ENCODE measurements around the gene RPL15.
"Not testable (repeated sequence)": the region's sequence is repeated elsewhere in the genome, so short reads cannot be mapped to it uniquely, and the experiment has no call there.

RPL15 gene

GRCh38 chr3:23916886-23917678 is at the start of gene RPL15, which contains the start of gene NKIRAS1:
Gene RPL15, plus strand, starts transcription at chr3:23917132. Its CDS starts 728 bp downstream, at chr3:23917860.
Gene NKIRAS1, minus strand, starts transcription at chr3:23916990. Its CDS starts 6,086 bp downstream, at chr3:23910904.
- H3K27ac Mint-ChIP-seq, result peak within 1 kb of the TSS; percentile 97

DNA sequence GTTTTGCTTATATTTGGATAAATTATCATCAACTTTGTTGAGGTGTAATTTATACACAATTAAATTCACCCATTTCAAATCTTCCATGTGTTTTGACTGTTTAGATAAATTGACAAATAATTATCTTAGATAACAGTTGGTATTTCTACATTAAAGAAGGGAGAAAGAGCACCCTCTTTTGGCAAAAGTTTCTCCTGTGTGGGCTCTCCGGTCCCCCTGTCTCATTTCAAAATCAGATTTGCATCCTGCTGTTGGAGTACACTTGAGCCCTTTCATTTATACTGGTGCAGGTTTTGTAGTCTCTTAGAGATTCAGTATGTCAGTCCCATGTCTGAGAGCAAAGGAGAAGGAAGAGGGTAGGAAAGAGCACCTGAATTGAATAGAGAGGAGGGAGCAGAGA is 49.5 kb upstream of the RPL15 start:
- Mint-ChIP-seq H3K36me3 (ENCODE audit: low read depth) (peaks cover 2% of the 10 kb centered on the region), H3K4me3 (no peak overlapping the region), H3K27ac (no peak overlapping the region), H3K27me3 (ENCODE audit: low read depth) (no peaks in the 10 kb centered on the region), H3K4me1 (ENCODE audit: low read depth) (peaks cover 4% of the 10 kb centered on the region), H3K9me3 (no peaks in the 10 kb centered on the region)
- no peak for DNase-seq (ENCODE audit: low spot score)

More at GRCh38 chr3:23916886-23917678, at the start of gene RPL15, which contains the start of gene NKIRAS1:
- DNase-seq (ENCODE audit: low spot score), result peak; percentile 96
- Mint-ChIP-seq H3K9me3 (no peaks in the 10 kb centered on the region), H3K4me3 (peak within 1 kb of the TSS; percentile 98), H3K27me3 (ENCODE audit: low read depth) (peaks cover 20% of the 10 kb centered on the region), H3K4me1 (ENCODE audit: low read depth) (peaks cover 31% of the 10 kb centered on the region), H3K36me3 (ENCODE audit: low read depth) (peaks cover 46% of the 10 kb centered on the region)

DNA sequence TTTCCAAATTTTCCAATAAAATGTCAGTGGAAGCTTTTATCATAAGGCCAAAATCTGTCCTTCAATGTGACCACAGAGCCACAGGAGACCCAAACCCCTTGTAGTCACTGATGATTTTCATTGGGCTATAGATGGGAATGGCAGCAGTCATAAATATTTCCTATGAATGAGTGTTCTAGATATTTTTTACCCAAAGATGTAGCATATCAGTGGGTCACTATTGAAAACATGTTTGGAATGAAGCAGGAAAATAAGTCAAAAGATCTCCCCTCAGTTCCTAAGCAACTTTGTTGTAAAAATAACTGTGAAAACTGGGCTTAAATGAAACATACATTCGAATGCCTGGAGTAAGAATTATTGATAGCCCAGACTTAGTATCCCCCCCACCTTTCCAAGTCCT is 49.1 kb upstream of the RPL15 start:
- peaks cover 4% of the 10 kb centered on the region for H3K4me1 Mint-ChIP-seq (ENCODE audit: low read depth)
- H3K27ac Mint-ChIP-seq, result no peak overlapping the region
- H3K4me3 Mint-ChIP-seq, result no peak overlapping the region
- peaks cover 2% of the 10 kb centered on the region for H3K36me3 Mint-ChIP-seq (ENCODE audit: low read depth)
- no peaks in the 10 kb centered on the region for H3K9me3 Mint-ChIP-seq
- no peak for DNase-seq (ENCODE audit: low spot score)
- H3K27me3 Mint-ChIP-seq (ENCODE audit: low read depth), result no peaks in the 10 kb centered on the region

DNA sequence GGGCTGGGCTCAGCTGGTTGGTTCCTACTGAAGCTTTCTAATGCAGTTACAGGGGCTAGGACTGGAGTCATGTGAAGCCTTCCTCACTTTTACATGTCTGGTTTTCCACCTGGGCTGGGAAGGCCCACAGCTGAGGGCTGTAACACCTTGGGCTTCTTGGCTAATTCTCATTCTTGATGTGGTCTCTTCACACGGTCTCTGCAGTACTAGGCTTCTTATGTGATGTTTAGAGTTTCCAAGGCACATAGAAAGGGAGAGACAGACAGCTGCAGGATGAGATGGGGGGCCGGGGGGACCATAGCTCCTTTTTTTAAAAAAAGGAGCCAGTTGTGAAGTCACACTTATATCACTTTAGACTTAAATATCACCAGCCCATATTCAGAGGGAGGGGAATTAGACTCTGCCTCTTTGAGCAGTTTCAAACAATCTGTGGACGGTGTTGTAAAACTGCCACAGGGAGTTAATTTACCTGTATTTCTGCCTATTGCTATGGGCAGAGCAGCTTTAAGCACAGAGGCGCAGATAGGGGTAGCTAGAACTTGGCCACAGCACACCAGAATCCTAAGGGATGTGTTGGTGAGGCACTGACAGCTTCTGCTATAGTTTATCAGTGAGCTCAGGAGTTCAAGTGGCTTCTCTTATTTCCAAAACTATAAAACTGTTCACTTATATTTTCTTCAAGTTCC is 46.8 kb upstream of the RPL15 start:
- H3K4me3 Mint-ChIP-seq, result no peak overlapping the region
- H3K4me1 Mint-ChIP-seq (ENCODE audit: low read depth), result no peaks in the 10 kb centered on the region
- no peak for DNase-seq (ENCODE audit: low spot score)
- no peaks in the 10 kb centered on the region for H3K9me3 Mint-ChIP-seq
- H3K27me3 Mint-ChIP-seq (ENCODE audit: low read depth), result no peaks in the 10 kb centered on the region
- no peak overlapping the region for H3K27ac Mint-ChIP-seq
- no peaks in the 10 kb centered on the region for H3K36me3 Mint-ChIP-seq (ENCODE audit: low read depth)

- H3K4me1 Mint-ChIP-seq (ENCODE audit: low read depth); DNase-seq (ENCODE audit: low spot score); H3K27me3 Mint-ChIP-seq (ENCODE audit: low read depth); H3K4me3 Mint-ChIP-seq; H3K9me3 Mint-ChIP-seq; H3K36me3 Mint-ChIP-seq (ENCODE audit: low read depth); H3K27ac Mint-ChIP-seq: not testable (repeated sequence)
Observed at GRCh38 chr3:23870663-23871043, 46.3 kb upstream of the RPL15 start.

DNA sequence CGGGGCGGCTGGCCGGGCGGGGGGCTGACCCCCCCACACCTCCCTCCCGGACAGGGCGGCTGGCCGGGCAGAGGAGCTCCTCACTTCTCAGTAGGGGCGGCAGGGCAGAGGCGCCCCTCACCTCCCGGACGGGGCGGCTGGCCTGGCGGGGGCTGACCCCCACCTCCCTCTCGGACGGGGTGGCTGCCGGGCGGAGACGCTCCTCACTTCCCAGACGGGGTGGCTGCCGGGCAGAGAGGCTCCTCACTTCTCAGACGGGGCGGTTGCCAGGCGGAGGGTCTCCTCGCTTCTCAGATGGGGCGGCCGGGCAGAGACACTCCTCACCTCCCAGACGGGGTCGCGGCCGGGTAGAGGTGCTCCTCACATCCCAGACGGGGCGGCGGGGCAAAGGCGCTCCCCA is 45.6 kb upstream of the RPL15 start:
- DNase-seq (ENCODE audit: low spot score); H3K36me3 Mint-ChIP-seq (ENCODE audit: low read depth); H3K9me3 Mint-ChIP-seq; H3K4me3 Mint-ChIP-seq; H3K27ac Mint-ChIP-seq; H3K27me3 Mint-ChIP-seq (ENCODE audit: low read depth); H3K4me1 Mint-ChIP-seq (ENCODE audit: low read depth): not testable (repeated sequence)

GRCh38 chr3:23872330-23872729 is 44.6 kb upstream of the RPL15 start:
- H3K27me3 Mint-ChIP-seq (ENCODE audit: low read depth), result no peaks in the 10 kb centered on the region
- no peaks in the 10 kb centered on the region for H3K36me3 Mint-ChIP-seq (ENCODE audit: low read depth)
- no peak overlapping the region for H3K4me3 Mint-ChIP-seq
- H3K4me1 Mint-ChIP-seq (ENCODE audit: low read depth), result no peaks in the 10 kb centered on the region
- H3K9me3 Mint-ChIP-seq, result no peaks in the 10 kb centered on the region
- H3K27ac Mint-ChIP-seq, result no peak overlapping the region
- DNase-seq (ENCODE audit: low spot score), result no peak

DNA sequence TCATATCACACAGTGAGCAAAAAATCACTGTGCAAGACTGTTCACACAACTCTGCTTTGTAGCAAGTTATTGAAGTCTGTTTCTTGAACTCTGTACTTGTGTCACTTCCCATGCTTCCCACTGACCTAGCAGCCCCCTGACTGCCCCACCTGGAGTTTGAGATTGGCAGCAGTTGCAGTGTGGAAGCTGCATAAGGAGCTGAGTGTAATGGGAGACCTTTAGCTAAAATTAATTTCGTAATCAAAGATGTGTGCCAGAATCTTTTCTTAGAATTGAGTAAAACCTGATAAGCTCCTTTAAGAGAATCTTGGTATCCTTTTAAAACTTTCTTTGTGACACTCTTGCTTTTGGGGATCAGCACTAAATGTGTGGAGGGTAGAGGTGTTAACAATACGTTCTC is 43.0 kb upstream of the RPL15 start:
- H3K36me3 Mint-ChIP-seq (ENCODE audit: low read depth), result no peaks in the 10 kb centered on the region
- no peaks in the 10 kb centered on the region for H3K9me3 Mint-ChIP-seq
- no peak overlapping the region for H3K27ac Mint-ChIP-seq
- no peaks in the 10 kb centered on the region for H3K27me3 Mint-ChIP-seq (ENCODE audit: low read depth)
- DNase-seq (ENCODE audit: low spot score), result no peak
- H3K4me3 Mint-ChIP-seq, result no peak overlapping the region
- no peaks in the 10 kb centered on the region for H3K4me1 Mint-ChIP-seq (ENCODE audit: low read depth)

DNA sequence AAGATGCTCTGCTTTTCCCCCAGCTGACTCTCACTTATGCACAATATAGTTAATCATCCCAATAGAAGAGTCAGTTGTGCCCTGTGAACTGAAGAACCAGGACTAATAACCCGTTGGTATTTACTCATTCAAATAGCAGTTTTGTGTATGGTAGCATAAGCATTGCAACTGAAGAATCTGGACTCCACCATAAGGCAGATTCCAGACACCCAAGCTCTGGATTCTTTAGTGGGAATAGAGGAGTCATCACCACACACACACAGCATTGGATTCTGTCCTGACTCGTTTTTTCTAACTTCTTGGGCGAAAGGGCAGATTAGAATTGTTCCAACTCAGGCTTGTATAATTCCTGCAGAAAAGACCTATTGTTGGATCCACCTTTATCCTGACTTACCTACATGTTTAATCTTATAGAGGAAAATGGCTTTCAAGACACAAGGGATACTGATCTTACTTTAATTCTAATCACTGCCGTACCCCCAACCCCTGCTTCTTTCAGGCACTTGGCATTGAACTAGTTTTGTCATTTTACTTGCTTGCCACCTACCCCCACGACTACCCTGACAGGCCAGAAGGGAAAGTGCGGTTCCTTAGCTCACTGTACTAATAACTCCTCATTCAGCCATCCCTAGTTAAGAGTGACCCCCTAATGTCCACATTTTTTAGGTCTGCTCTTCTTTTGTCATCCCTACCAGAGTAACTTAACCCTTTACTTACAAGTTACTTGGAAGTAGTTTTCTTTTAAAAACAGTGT is 42.4 kb upstream of the RPL15 start:
- Mint-ChIP-seq H3K4me3 (no peak overlapping the region), H3K36me3 (ENCODE audit: low read depth) (no peaks in the 10 kb centered on the region), H3K4me1 (ENCODE audit: low read depth) (no peaks in the 10 kb centered on the region), H3K9me3 (no peaks in the 10 kb centered on the region), H3K27ac (no peak overlapping the region), H3K27me3 (ENCODE audit: low read depth) (no peaks in the 10 kb centered on the region)
- no peak for DNase-seq (ENCODE audit: low spot score)

DNA sequence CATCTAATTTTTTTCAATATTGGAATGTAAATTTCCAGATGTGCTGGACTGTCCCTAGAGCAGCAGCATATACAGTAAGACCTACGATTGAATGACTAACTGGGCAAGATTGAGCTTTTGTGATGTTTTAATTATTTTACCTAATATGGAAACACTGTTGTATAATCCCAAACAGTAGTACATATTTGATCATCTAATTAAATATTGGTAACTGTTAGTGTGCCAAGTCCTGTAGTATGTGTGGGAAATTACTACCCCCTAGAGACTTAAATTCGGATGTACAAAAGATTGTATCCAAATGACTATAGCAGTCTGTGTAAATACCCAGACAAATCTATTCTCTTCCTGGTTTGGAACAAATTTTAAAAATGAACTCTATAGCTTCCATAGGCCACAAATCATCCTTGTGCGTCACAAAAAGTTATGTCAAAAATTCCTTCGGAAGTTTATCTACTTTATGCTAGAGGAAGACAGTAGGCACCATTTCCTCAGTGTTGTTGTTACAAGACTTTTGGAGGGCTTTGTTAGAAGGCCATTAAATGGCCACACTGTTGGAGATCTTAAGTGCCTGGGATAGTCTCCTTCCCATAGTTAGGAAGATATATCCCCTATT is 41.7 kb upstream of the RPL15 start:
- Mint-ChIP-seq H3K4me1 (ENCODE audit: low read depth) (no peaks in the 10 kb centered on the region), H3K4me3 (no peak overlapping the region), H3K27me3 (ENCODE audit: low read depth) (no peaks in the 10 kb centered on the region), H3K36me3 (ENCODE audit: low read depth) (no peaks in the 10 kb centered on the region), H3K9me3 (no peaks in the 10 kb centered on the region), H3K27ac (no peak overlapping the region)
- no peak for DNase-seq (ENCODE audit: low spot score)

DNA sequence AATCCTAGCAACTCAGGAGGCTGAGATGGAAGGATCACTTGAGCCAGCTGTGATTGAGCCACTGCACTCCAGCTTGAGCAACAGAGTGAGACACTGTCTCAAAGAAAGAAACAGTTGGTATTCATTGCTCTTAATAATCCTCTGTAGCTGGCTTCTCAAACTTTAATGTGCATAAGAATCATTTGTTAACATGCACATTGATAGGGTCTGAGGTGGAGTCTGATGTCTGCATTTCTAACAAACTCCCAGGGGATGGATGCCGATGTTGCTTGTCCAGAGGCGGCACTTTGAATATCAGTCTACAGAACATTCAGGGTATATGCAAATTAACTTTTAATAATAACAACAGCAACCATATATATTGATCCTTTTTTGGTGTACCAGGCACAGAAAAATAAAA is 40.0 kb upstream of the RPL15 start:
- Mint-ChIP-seq H3K4me3 (no peak overlapping the region), H3K36me3 (ENCODE audit: low read depth) (no peaks in the 10 kb centered on the region), H3K27ac (no peak overlapping the region), H3K27me3 (ENCODE audit: low read depth) (no peaks in the 10 kb centered on the region), H3K9me3 (no peaks in the 10 kb centered on the region), H3K4me1 (ENCODE audit: low read depth) (peaks cover 6% of the 10 kb centered on the region)
- no peak for DNase-seq (ENCODE audit: low spot score)

DNA sequence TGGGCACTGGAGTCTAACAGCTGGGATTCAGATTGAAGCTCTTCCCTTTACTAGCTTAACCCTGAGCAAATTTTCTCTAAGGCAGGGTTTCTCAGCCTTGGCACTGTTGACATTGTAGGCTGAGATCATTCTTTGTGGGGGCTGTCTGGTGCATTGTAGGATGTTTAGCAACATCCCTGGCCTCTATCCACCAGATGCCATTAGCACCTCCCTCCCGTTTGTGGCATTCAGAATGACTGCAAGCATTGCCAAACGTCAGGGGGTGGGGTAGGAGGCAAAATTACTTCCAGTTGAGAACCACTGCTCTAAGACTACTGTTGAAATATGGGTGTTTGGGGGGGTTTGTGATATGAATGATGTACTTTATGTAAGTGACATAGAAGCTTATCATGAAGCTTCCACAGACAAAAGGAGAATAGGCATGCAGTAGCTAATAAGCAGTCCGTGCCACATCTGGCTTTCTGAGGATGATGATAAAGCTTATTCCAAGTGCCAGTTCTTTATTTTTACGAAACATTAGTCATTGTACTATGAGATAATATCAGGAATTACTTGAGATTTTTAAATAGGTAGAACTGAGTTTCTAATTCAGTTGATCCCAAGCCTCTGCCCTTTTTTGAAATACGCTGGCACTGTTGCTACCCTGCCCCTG is 39.5 kb upstream of the RPL15 start:
- no peak for DNase-seq (ENCODE audit: low spot score)
- Mint-ChIP-seq H3K9me3 (no peaks in the 10 kb centered on the region), H3K27me3 (ENCODE audit: low read depth) (no peaks in the 10 kb centered on the region), H3K27ac (no peak overlapping the region), H3K4me1 (ENCODE audit: low read depth) (peaks cover 6% of the 10 kb centered on the region), H3K4me3 (no peak overlapping the region), H3K36me3 (ENCODE audit: low read depth) (no peaks in the 10 kb centered on the region)

GRCh38 chr3:23879485-23879884 is 37.4 kb upstream of the RPL15 start:
- Mint-ChIP-seq H3K4me1 (ENCODE audit: low read depth) (peaks cover 6% of the 10 kb centered on the region), H3K27ac (no peak overlapping the region), H3K4me3 (no peak overlapping the region), H3K27me3 (ENCODE audit: low read depth) (no peaks in the 10 kb centered on the region), H3K36me3 (ENCODE audit: low read depth) (no peaks in the 10 kb centered on the region), H3K9me3 (no peaks in the 10 kb centered on the region)
- no peak for DNase-seq (ENCODE audit: low spot score)

All from T-helper 2 cell treated with Interferon-gamma antibody and Interleukin-4, amounts not matched to agents 5 μg/mL and 100 μg/mL, for 36 hours (primary cell).